Activated B cell treated with CpG ODN at 0.5 μM for 24 hours (primary cell): ENCODE data around the gene IDE. TPM values are rescaled to one million over a fixed set of nuclear protein-coding genes. Genes with fewer than 3 reads are reported as not detected.

ENCODE experiments used
- ATAC-seq: fragments of 200-7000 bp; cut with Tn5 transposase; one replicate; pipeline ENCODE4 v1.10.0; 2021; ENCODE audit warnings: low read depth, mild to moderate bottlenecking, moderate library complexity
- CTCF ChIA-PET: fragments of 350-600 bp; sonication (Branson Sonifier 250); formaldehyde crosslinking; loops from one replicate; lab custom pipeline; 2021; ENCODE audit warnings: antibody characterized with exemption; lab: Charles Lee
- POLR2A ChIA-PET: fragments of 350-600 bp; sonication (Branson Sonifier 250); formaldehyde crosslinking; loops from one replicate; lab custom pipeline; 2021; ENCODE audit warnings: antibody characterized with exemption; lab: Charles Lee
- DNase-seq: peaks from one replicate; pipeline ENCODE4 v3.0.0; 2022
- H3K27ac Mint-ChIP-seq: one replicate; pipeline ENCODE4 v1.8.0; 2020; ENCODE audit warnings: mixed read lengths
- H3K27me3 Mint-ChIP-seq: one replicate; pipeline ENCODE4 v1.8.0; 2021; ENCODE audit warnings: mixed read lengths
- H3K36me3 Mint-ChIP-seq: one replicate; pipeline ENCODE4 v1.8.0; 2021; ENCODE audit warnings: low read depth, mixed read lengths
- H3K4me1 Mint-ChIP-seq: one replicate; pipeline ENCODE4 v1.8.0; 2021; ENCODE audit warnings: mixed read lengths
- H3K4me3 Mint-ChIP-seq: one replicate; pipeline ENCODE4 v1.8.0; 2020; ENCODE audit warnings: mild to moderate bottlenecking, mixed read lengths
- H3K9me3 Mint-ChIP-seq: one replicate; pipeline ENCODE4 v1.8.0; 2020; ENCODE audit warnings: mixed read lengths
- CTCF ChIP-seq: fragments of 200-600 bp; IDR thresholded peaks from one replicate; pipeline ENCODE4 v1.8.0; 2022; ENCODE audit warnings: antibody characterized with exemption, mild to moderate bottlenecking
- intact Hi-C: fragments of 100-400 bp; cut with micrococcal nuclease; formaldehyde crosslinking; loops from one replicate; pipeline ENCODE4 v1.15.1; 2024
- total RNA-seq: library from RNA; stranded (reverse); gene quantifications from 2 replicates; pipeline ENCODE4 v1.2.3, GENCODE V29; 2022

The IDE gene
- total RNA-seq, 1 donor from 2014 or later, result 39.2 TPM

- Mint-ChIP-seq H3K36me3 (peaks cover 78% of the 10 kb centered on the region), H3K27me3 (no peaks in the 10 kb centered on the region), H3K4me3 (no peak overlapping the region), H3K9me3 (no peaks in the 10 kb centered on the region), H3K27ac (no peak overlapping the region), H3K4me1 (no peaks in the 10 kb centered on the region)
- intact Hi-C loops, result no loop called here
- ATAC-seq (no peak), DNase-seq (no peak)
- CTCF ChIA-PET, result no interaction called here
- TF ChIP-seq CTCF, result no peak
- POLR2A ChIA-PET, result no interaction called here
These were observed 90.4 kb downstream of the IDE start for GRCh38 chr10:92483539-92483938.

- intact Hi-C loops, result no loop called here
- POLR2A ChIA-PET, result no interaction called here
- Mint-ChIP-seq H3K36me3 (peaks cover 59% of the 10 kb centered on the region), H3K27me3 (no peaks in the 10 kb centered on the region), H3K9me3 (no peaks in the 10 kb centered on the region), H3K27ac (no peak overlapping the region), H3K4me1 (no peaks in the 10 kb centered on the region), H3K4me3 (no peak overlapping the region)
- no peak for ATAC-seq
- TF ChIP-seq CTCF, result no peak
- CTCF ChIA-PET, result no interaction called here
- no peak for DNase-seq
These were observed 93.5 kb downstream of the IDE start for GRCh38 chr10:92480413-92480812.

- no peak overlapping the region for H3K27ac Mint-ChIP-seq
- CTCF ChIA-PET, result no interaction called here
- no peaks in the 10 kb centered on the region for H3K4me1 Mint-ChIP-seq
- intact Hi-C loops, result no loop called here
- no peaks in the 10 kb centered on the region for H3K9me3 Mint-ChIP-seq
- peaks cover 61% of the 10 kb centered on the region for H3K36me3 Mint-ChIP-seq
- TF ChIP-seq CTCF, result no peak
- no peak for ATAC-seq
- POLR2A ChIA-PET, result no interaction called here
- H3K27me3 Mint-ChIP-seq, result no peaks in the 10 kb centered on the region
- DNase-seq, result no peak
- H3K4me3 Mint-ChIP-seq, result no peak overlapping the region
These were observed 94.3 kb downstream of the IDE start for GRCh38 chr10:92479547-92479946.

- peaks cover 55% of the 10 kb centered on the region for H3K36me3 Mint-ChIP-seq
- POLR2A ChIA-PET, result no interaction called here
- intact Hi-C loops, result no loop called here
- H3K27ac Mint-ChIP-seq, result no peak overlapping the region
- H3K4me1 Mint-ChIP-seq, result no peaks in the 10 kb centered on the region
- no peak for TF ChIP-seq CTCF
- ATAC-seq (no peak), DNase-seq (no peak)
- H3K9me3 Mint-ChIP-seq, result no peaks in the 10 kb centered on the region
- CTCF ChIA-PET, result no interaction called here
- H3K4me3 Mint-ChIP-seq, result no peak overlapping the region
- no peaks in the 10 kb centered on the region for H3K27me3 Mint-ChIP-seq
These were observed 95.4 kb downstream of the IDE start for GRCh38 chr10:92478536-92478935.

- no peaks in the 10 kb centered on the region for H3K9me3 Mint-ChIP-seq
- H3K27me3 Mint-ChIP-seq, result no peaks in the 10 kb centered on the region
- no peak overlapping the region for H3K4me3 Mint-ChIP-seq
- POLR2A ChIA-PET, result no interaction called here
- H3K36me3 Mint-ChIP-seq, result peaks cover 47% of the 10 kb centered on the region
- DNase-seq (no peak), ATAC-seq (no peak)
- CTCF ChIA-PET, result no interaction called here
- no peak overlapping the region for H3K27ac Mint-ChIP-seq
- TF ChIP-seq CTCF, result no peak
- no peaks in the 10 kb centered on the region for H3K4me1 Mint-ChIP-seq
- intact Hi-C loops, result no loop called here
These were observed 98.5 kb downstream of the IDE start for GRCh38 chr10:92475357-92475868.
